Subcutaneous abdominal adipose tissue (tissue), 5 donors: Measurements from ENCODE around the gene BTBD2.

Source experiments
- H3K27ac ChIP-seq: one replicate; pipeline ENCODE4 v1.7.0; 2013; ENCODE audit warnings: low read depth, mild to moderate bottlenecking, inconsistent platforms, low read length, moderate library complexity
- H3K27me3 ChIP-seq, 5 donors: one replicate each; pipeline ENCODE4 v1.7.0; 2013; ENCODE audit warnings: low read length in 5 of 5, inconsistent platforms in 1 of 5; ENCODE audit not compliant: control insufficient read depth in 5 of 5, insufficient read depth in 4 of 5
- H3K36me3 ChIP-seq, 5 donors: one replicate each; pipeline ENCODE4 v1.7.0; 2013; ENCODE audit warnings: low read length in 5 of 5; ENCODE audit not compliant: control insufficient read depth in 5 of 5, insufficient read depth in 5 of 5
- H3K4me1 ChIP-seq, 5 donors: one replicate each; pipeline ENCODE4 v1.7.0; 2013; ENCODE audit warnings: low read length in 5 of 5, mild to moderate bottlenecking in 3 of 5, moderate library complexity in 1 of 5; ENCODE audit not compliant: control insufficient read depth in 5 of 5, insufficient read depth in 5 of 5
- H3K4me3 ChIP-seq, 5 donors: one replicate each; pipeline ENCODE4 v1.7.0; 2013; ENCODE audit warnings: low read length in 5 of 5, low read depth in 1 of 5
- H3K9ac ChIP-seq, 5 donors: one replicate each; pipeline ENCODE4 v1.7.0; 2013; ENCODE audit warnings: low read length in 5 of 5, mild to moderate bottlenecking in 4 of 5, moderate library complexity in 3 of 5
- H3K9me3 ChIP-seq, 5 donors: one replicate each; pipeline ENCODE4 v1.7.0; 2013; ENCODE audit warnings: low read length in 5 of 5; ENCODE audit not compliant: control insufficient read depth in 5 of 5
- donor health status: healthy.
- donor health status: healthy.
- donor health status: healthy.
- donor health status: healthy.
- donor health status: healthy.

Gene BTBD2

DNA sequence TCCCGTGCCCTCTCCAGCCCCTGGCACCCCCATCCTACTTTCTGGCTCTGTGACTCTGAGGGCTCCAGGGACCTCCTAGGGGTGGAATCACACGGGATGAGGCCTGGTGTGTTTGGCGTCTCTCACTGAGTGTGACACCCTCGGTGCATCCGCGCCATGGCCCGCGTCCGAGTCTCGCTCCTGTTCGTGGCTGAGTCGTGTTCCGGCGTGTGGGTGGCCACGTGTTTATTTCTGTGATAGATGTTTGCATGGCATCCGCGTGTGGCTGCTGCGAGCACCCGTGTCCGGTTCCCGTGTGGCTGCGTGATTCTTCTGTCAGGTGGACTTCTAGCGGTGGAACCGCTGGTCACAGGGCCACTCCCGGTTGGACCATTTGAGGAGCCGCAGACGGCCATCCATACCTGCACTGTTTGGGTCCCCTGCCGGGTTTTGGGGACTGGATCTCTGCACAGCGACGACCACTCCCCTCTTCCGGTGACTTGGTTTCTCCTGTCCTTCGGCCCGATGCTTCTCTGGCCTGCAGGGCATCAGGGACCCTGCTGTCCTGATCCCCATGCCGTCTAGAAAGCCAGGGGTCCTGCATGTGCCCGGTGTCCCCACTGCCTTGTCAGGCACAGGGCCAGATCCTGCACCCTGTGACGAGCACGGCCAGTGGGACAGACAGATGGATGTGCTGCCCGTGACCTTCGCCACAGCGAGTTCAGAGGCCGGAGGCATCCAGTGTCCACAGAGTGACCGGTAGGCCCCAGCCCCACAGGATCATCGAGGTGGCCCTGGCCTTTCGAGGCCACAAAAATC is 66.0 kb downstream of the BTBD2 start:
- H3K4me1 ChIP-seq = peaks cover 2 to 23% (median 13%) of the 10 kb centered on the region in 5 donors
- H3K9me3 ChIP-seq = no peaks in the 10 kb centered on the region
- H3K36me3 ChIP-seq = peaks cover 0 to 24% (median 4%) of the 10 kb centered on the region in 5 donors
- no peak overlapping the region for H3K27ac ChIP-seq
- no peak overlapping the region for H3K4me3 ChIP-seq
- no peaks in the 10 kb centered on the region for H3K27me3 ChIP-seq
- no peak overlapping the region for H3K9ac ChIP-seq

DNA sequence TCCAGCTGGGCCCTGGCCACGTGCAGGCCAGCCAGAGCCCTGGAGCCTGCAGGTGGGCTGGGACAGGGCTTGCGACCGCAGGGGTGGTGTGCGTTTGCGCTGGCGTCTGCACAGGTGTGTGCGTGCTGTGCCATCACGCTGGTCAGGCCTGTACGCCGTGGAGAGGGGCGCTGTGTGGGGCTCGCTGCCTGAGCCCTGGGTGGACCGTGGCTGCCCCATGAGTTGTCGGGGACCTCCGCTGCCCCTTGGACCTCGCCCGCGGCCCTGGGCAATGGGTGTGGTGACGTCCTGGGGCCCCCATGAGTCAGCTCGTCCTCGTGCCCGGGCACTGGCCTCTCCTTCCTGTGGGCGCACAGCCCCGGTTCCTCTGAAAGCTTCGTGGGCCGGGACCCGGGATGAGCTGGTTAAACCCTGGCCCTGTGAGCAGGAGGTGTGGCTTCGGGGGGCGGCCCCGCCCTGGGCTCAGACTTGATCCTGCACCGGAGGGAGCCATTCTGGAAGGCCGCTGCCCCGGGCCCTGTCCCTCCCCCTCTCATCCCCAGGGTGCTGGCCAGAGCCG is 67.8 kb downstream of the BTBD2 start:
- Histone ChIP-seq H3K9me3 (no peaks in the 10 kb centered on the region), H3K4me3 (no peak overlapping the region), H3K27me3 (no peaks in the 10 kb centered on the region), H3K9ac (no peak overlapping the region), H3K4me1 (peaks cover 5 to 41% (median 27%) of the 10 kb centered on the region in 5 donors), H3K36me3 (peaks cover 0 to 11% (median 2%) of the 10 kb centered on the region in 5 donors), H3K27ac (no peak overlapping the region)

DNA sequence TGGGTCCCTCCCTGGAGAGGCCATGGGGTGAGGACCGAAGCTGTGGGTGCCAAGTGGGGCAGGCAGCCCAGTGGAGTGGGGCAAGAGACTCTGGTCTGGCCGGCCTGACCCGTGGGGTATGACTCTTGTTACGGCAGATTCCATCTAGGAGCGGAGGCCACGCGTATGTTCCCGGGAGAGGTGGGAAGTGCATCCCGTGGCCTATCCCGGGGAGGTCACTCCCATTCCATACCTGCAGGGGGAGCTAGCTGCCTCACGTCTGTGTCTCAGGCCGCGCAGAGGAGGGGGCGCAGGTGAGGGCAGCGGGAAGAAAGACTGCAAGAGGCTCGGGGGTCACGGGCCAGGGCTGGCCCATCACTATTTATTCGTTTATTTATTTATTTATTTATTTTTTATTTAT is 69.6 kb downstream of the BTBD2 start:
- no peak overlapping the region for H3K9ac ChIP-seq
- H3K4me1 ChIP-seq = peaks cover 5 to 51% (median 35%) of the 10 kb centered on the region in 5 donors
- H3K36me3 ChIP-seq = peaks cover 0 to 4% (median 2%) of the 10 kb centered on the region in 5 donors

DNA sequence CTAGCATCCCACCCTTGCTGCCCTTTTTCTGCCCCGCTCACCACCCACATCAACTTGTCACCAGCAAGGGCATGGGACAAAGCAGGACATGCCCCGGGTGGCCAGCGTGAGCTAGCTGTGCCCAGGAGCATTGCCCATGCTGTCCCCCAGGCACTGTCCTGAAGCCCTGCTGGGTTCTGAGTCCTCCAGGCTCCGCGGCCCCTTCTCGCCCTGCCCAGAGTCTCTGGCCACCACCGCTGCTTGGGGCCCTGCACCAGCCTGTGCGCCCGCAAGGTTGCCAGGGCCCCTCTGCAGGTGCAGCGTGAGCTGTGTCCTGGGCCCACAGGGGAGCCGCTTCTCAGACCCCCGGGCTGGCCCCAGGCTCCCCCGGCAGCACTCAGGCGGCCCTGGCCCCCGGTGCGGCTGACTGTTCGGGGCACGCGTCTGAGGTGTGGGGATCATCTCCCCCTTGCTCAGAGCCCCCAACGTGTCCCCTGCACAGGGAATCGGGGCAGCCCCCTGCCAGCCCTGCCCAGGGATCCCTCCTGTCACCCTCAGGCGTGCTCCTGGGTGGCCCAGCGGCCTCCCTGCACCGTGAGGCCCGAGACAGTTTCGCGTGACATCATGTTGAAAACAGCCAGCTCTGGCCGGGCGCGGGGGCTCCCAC is 70.5 kb downstream of the BTBD2 start:
- Histone ChIP-seq H3K4me3 (no peak overlapping the region), H3K9ac (no peak overlapping the region), H3K27ac (no peak overlapping the region), H3K36me3 (peaks cover 0 to 4% (median 2%) of the 10 kb centered on the region in 5 donors), H3K27me3 (no peaks in the 10 kb centered on the region), H3K4me1 (peaks cover 5 to 56% (median 39%) of the 10 kb centered on the region in 5 donors), H3K9me3 (no peaks in the 10 kb centered on the region)

More for the DNA sequence above, 69.6 kb downstream of the BTBD2 start:
- H3K4me3 ChIP-seq = no peak overlapping the region
- no peak overlapping the region for H3K27ac ChIP-seq
- H3K9me3 ChIP-seq = no peaks in the 10 kb centered on the region
- no peaks in the 10 kb centered on the region for H3K27me3 ChIP-seq

DNA sequence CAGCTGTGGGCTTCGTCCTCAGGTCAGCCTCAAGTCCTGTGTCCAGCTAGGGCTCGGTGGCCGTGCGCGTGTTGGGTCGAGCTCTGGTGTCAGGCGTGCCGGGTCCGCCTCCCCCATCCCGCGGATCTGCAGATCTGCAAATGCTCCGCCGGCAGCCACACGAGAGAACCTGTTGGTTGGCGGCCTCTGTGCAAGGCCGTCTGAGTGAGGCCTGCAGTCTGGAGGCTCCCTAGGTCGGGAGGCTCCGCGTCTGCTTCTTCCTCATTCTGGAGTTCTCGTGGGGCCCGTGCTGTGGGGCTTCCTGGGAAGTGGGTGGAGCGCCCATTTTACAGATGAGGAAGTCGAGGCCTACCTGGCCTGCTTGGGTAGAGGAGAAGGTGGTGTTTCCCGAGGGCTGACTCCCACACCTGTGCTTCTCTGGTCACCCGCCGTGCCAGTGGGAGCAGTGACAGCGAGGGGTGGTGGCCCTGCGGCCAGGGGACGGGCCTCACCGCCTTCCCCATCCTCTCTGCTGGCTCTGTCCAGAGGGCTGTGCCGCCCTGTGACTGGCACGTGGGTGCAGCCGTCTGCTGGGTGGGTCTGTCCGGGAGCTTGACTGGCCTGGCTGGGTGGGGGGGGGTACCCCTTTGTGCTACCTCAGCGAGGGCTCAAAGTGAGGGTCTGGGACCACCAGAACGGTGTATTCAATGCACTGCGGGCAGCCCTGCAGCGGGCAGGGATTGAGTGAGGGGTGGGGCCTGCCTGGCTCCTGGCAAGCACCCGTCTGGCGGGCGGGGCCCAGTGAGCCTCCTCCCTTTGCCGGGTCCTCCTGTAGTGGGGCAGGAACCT is 71.2 kb downstream of the BTBD2 start:
- no peaks in the 10 kb centered on the region for H3K9me3 ChIP-seq
- H3K27ac ChIP-seq = no peak overlapping the region
- no peaks in the 10 kb centered on the region for H3K27me3 ChIP-seq
- peaks cover 5 to 61% (median 44%) of the 10 kb centered on the region in 5 donors for H3K4me1 ChIP-seq
- H3K9ac ChIP-seq = peak overlapping the region in 1 of 5 donors; percentile 5
- H3K4me3 ChIP-seq = no peak overlapping the region
- peaks cover 0 to 3% (median 0%) of the 10 kb centered on the region in 5 donors for H3K36me3 ChIP-seq

DNA sequence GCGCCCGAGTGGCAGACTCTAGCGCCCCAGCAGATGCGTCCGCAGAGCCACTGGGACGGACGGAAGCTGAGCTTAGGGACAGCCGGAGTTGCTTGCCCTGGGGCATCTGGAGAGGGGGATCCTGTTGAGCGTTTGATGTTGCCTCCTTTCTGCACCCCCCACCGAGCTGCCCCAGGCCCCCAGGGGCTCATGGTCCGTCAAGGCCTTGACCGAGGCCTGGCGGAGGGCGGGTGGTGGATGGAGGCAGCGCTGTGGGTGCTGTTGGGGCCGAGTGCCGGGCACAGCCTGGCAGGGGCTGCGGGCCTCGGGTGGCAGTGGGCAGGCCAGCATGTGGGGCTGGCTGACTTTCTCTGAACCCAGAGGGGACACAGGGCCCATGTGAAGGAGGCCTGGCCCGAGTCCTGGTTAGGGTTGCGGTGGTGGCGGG is 71.8 kb downstream of the BTBD2 start:
- Histone ChIP-seq H3K4me1 (peaks cover 3 to 58% (median 44%) of the 10 kb centered on the region in 5 donors), H3K9ac (peak overlapping the region in 1 of 5 donors; percentile 5), H3K27ac (no peak overlapping the region), H3K9me3 (no peaks in the 10 kb centered on the region), H3K4me3 (no peak overlapping the region), H3K36me3 (peaks cover 0 to 3% (median 0%) of the 10 kb centered on the region in 5 donors), H3K27me3 (no peaks in the 10 kb centered on the region)

DNA sequence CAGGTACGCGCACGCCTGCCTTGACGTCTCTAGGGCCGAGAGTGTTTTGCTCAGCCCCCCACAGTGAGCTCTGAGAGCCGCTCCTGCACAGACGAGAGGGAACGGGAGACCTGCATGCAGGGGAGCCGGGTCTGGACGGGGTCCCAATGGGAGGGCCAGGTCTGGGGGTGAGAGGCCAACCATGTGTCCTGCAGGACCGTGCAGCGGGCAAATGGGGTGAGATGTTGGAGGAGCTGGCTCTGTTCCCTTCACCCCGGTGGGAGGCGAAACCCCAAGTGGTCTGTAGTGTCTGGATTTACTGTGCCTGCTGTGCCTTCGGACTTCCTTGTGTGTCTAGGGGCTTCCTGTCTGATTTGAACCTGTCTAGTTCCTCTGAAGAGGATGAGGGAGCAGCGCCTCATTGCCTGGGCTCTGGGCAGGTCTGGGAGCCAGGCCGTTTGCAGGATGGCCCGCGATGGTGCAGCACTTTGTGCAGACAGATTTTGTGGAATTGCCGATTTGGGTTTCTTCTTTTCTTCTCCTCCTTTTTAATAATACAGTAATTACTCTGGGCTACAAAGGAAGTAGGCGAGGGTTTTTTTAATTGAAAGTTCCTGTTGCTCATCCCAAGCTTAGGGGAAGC is 72.5 kb downstream of the BTBD2 start:
- peak overlapping the region; percentile 28 to 82 (median 79) for H3K4me3 ChIP-seq
- peaks cover 3 to 58% (median 44%) of the 10 kb centered on the region in 5 donors for H3K4me1 ChIP-seq
- peak overlapping the region; percentile 89 for H3K27ac ChIP-seq
- H3K9ac ChIP-seq = peak overlapping the region in 2 of 5 donors; percentile 4 to 68
- peaks cover 0 to 3% (median 0%) of the 10 kb centered on the region in 5 donors for H3K36me3 ChIP-seq
- H3K9me3 ChIP-seq = no peaks in the 10 kb centered on the region
- no peaks in the 10 kb centered on the region for H3K27me3 ChIP-seq

DNA sequence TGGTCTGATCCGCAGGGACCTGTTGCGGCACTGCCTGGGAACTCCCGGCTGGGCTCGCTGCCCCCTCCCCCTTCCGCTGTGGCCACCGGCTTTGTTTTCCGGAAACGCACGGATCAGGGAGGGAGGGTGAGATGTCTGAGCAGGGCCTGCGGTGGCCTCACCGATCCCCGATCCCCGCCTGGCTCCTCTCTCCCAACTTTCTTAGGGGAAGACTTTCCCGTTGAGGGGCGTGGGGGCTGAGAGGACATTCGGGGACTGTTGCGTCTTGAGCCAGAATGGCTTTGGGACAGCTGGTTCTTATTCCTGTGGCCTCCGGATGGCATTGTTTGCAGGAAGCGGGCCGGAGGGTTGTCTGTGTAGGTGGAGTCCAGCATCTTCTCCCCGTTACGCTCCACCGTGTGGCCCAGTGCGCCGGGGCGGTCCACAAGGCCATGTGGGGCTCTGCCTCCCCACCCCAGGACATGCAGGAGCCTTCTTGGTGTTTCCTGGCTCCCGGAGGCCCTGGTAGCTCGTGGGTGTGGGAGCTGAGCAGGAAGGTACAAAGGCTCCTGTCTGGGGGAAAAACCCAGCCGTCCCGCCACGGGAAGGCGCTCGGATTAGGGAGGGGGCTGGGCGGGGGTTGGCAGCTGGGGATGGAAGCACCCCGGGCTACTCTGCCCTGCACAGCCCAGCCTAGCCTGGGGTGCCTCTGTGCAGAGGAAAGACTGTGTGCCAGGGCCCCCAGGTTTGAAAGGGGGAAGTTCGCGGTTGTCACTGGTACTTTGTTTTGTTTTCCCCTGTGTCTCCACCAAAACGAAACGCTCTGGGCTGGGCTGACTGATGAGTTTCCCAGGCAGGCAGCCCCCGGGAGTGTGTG is 73.2 kb downstream of the BTBD2 start:
- Histone ChIP-seq H3K36me3 (peaks cover 0 to 3% (median 0%) of the 10 kb centered on the region in 5 donors), H3K4me3 (peak overlapping the region; percentile 59 to 82 (median 79)), H3K27ac (peak overlapping the region; percentile 89), H3K9me3 (no peaks in the 10 kb centered on the region), H3K27me3 (no peaks in the 10 kb centered on the region), H3K9ac (peak overlapping the region; percentile 17 to 87 (median 68)), H3K4me1 (peaks cover 3 to 53% (median 44%) of the 10 kb centered on the region in 5 donors)
